ENCODE data around the gene CDK5RAP3.

DNA sequence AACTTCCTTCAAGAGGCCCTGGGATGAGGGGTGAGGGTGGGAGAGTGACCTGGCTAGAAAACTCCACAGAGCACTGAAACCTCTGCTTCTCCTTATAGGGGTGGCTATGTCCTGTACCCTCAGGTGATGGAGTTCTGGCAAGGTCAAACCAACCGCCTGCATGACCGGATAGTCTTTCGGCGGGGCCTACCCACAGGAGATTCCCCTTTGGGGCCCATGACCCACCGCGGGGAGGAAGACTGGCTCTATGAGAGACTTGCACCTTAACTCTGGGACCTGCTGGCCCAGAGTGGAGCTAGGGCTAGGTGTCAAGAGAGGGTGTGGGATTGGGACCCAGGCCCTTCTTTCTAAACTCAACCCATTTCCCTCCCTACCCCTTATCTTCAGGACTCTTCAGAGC is 24.4 kb upstream of the CDK5RAP3 start:
- TF ChIP-seq RAD21 (IDR thresholded peaks at IDR 0.05; ENCODE audit: low read depth) = no peak
- TF ChIP-seq, protein P1, sequence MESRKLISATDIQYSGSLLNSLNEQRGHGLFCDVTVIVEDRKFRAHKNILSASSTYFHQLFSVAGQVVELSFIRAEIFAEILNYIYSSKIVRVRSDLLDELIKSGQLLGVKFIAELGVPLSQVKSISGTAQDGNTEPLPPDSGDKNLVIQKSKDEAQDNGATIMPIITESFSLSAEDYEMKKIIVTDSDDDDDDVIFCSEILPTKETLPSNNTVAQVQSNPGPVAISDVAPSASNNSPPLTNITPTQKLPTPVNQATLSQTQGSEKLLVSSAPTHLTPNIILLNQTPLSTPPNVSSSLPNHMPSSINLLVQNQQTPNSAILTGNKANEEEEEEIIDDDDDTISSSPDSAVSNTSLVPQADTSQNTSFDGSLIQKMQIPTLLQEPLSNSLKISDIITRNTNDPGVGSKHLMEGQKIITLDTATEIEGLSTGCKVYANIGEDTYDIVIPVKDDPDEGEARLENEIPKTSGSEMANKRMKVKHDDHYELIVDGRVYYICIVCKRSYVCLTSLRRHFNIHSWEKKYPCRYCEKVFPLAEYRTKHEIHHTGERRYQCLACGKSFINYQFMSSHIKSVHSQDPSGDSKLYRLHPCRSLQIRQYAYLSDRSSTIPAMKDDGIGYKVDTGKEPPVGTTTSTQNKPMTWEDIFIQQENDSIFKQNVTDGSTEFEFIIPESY (IDR thresholded peaks at IDR 0.05; ENCODE audit: extremely low read depth, insufficient replicate concordance, low read length) = no peak

Measured in HCT116 (cell line).